CD14-positive monocyte (primary cell): ENCODE measurements around the gene AXL. TPM values are rescaled to one million over a fixed set of nuclear protein-coding genes. Genes with fewer than 3 reads are reported as not detected.

Source experiments
- DNase-seq, 3 donors: peaks; one replicate each; pipeline ENCODE4 v3.0.0-alpha.2; 2011 to 2022
- H2AFZ ChIP-seq: 2 replicates; pipeline ENCODE4 v1.6.0; 2012; ENCODE audit warnings: mild to moderate bottlenecking, low read depth, low read length, inconsistent platforms; ENCODE audit not compliant: insufficient read depth, poor library complexity, severe bottlenecking
- H3K27ac ChIP-seq, 2 donors: 1 replicate in 1 of 2; 2 replicates in 1 of 2; pipeline ENCODE4 v1.5.1; 2012 to 2013; ENCODE audit warnings: low read length in 2 of 2, control low read depth in 1 of 2, inconsistent platforms in 1 of 2, low read depth in 1 of 2, mild to moderate bottlenecking in 1 of 2
- H3K27me3 ChIP-seq, 2 donors: one replicate each; pipeline versions ENCODE4 v1.6.0 to v1.6.1; 2011 to 2013; ENCODE audit warnings: low read length in 2 of 2; ENCODE audit not compliant: control insufficient read depth in 2 of 2, insufficient read depth in 2 of 2
- H3K36me3 ChIP-seq, 2 donors: replicated peaks in 1 of 2; 1 replicate in 1 of 2; 2 replicates in 1 of 2; pipeline versions ENCODE4 v1.5.1 to v1.6.1; 2012 to 2013; ENCODE audit warnings: low read length in 2 of 2, control low read depth in 1 of 2, inconsistent platforms in 1 of 2, mild to moderate bottlenecking in 1 of 2; ENCODE audit not compliant: insufficient read depth in 2 of 2, control insufficient read depth in 1 of 2
- H3K4me1 ChIP-seq, 2 donors: 1 replicate in 1 of 2; 2 replicates in 1 of 2; pipeline versions ENCODE4 v1.5.1 to v1.6.1; 2012 to 2013; ENCODE audit warnings: low read length in 2 of 2, control low read depth in 1 of 2, inconsistent platforms in 1 of 2, mild to moderate bottlenecking in 1 of 2, moderate library complexity in 1 of 2; ENCODE audit not compliant: insufficient read depth in 2 of 2, control insufficient read depth in 1 of 2
- H3K4me2 ChIP-seq: replicated peaks from 2 replicates; pipeline ENCODE3; 2012; ENCODE audit warnings: low read length, moderate library complexity, mild to moderate bottlenecking; ENCODE audit not compliant: poor library complexity, severe bottlenecking; ENCODE audit errors: extremely low read depth
- H3K4me3 ChIP-seq, 3 experiments: fragments of 200-600 bp in 1 of 3; sonication (generic) in 1 of 3; replicated peaks in 1 of 3; 1 replicate in 2 of 3; 2 replicates in 1 of 3; pipeline ENCODE4 v1.5.1; 2011 to 2013; ENCODE audit warnings: low read length in 3 of 3, mild to moderate bottlenecking in 3 of 3, control low read depth in 2 of 3, low read depth in 2 of 3, inconsistent platforms in 1 of 3, moderate library complexity in 1 of 3
- H3K79me2 ChIP-seq: 2 replicates; pipeline ENCODE4 v1.6.0; 2012; ENCODE audit warnings: mild to moderate bottlenecking, control low read depth, inconsistent platforms, low read length, moderate library complexity; ENCODE audit not compliant: insufficient read depth
- H3K9ac ChIP-seq: 2 replicates; pipeline ENCODE4 v1.6.0; 2017; ENCODE audit warnings: low read length, mild to moderate bottlenecking; ENCODE audit not compliant: insufficient read depth, poor library complexity, severe bottlenecking
- H3K9me3 ChIP-seq, 2 donors: replicated peaks in 1 of 2; 1 replicate in 1 of 2; 2 replicates in 1 of 2; pipeline versions ENCODE4 v1.5.1 to v1.6.1; 2012 to 2013; ENCODE audit warnings: low read length in 2 of 2, control low read depth in 1 of 2; ENCODE audit not compliant: control insufficient read depth in 1 of 2, insufficient read depth in 1 of 2
- H4K20me1 ChIP-seq: 2 replicates; pipeline ENCODE4 v1.6.0; 2012; ENCODE audit warnings: mild to moderate bottlenecking, low read length, control low read depth, moderate library complexity; ENCODE audit not compliant: insufficient read depth
- H3K27ac Mint-ChIP-seq, 7 donors: one replicate each; pipeline ENCODE4 v1.8.0; 2020; ENCODE audit warnings: mild to moderate bottlenecking in 7 of 7, mixed read lengths in 7 of 7, moderate library complexity in 6 of 7, inconsistent platforms in 2 of 7
- H3K27me3 Mint-ChIP-seq, 3 donors: one replicate each; pipeline ENCODE4 v1.8.0; 2021 to 2022; ENCODE audit warnings: low read depth in 3 of 3, mild to moderate bottlenecking in 3 of 3, mixed read lengths in 3 of 3, moderate library complexity in 3 of 3, inconsistent platforms in 1 of 3
- H3K36me3 Mint-ChIP-seq, 2 donors: one replicate each; pipeline ENCODE4 v1.8.0; 2020; ENCODE audit warnings: mixed read lengths in 2 of 2, inconsistent platforms in 1 of 2, mild to moderate bottlenecking in 1 of 2
- H3K4me1 Mint-ChIP-seq: one replicate; pipeline ENCODE4 v1.8.0; 2020; ENCODE audit warnings: mild to moderate bottlenecking, mixed read lengths
- H3K4me3 Mint-ChIP-seq, 2 donors: one replicate each; pipeline ENCODE4 v1.8.0; 2020; ENCODE audit warnings: mild to moderate bottlenecking in 2 of 2, mixed read lengths in 2 of 2, moderate library complexity in 1 of 2
- H3K9me3 Mint-ChIP-seq, 7 donors: one replicate each; pipeline ENCODE4 v1.8.0; 2020 to 2022; ENCODE audit warnings: mixed read lengths in 7 of 7, mild to moderate bottlenecking in 6 of 7, moderate library complexity in 6 of 7, inconsistent platforms in 2 of 7
- CTCF ChIP-seq: fragments of 200-600 bp; IDR thresholded peaks from one replicate; pipeline ENCODE4 v1.8.0; 2022; ENCODE audit warnings: antibody characterized with exemption, mild to moderate bottlenecking
- whole genome bisulfite sequencing: methylation state at CpG from one replicate; pipeline ENCODE4 v1.1.5; 2013; ENCODE audit warnings: missing lambda C conversion rate; ENCODE audit not compliant: insufficient coverage; 5-methylcytosine and 5-hydroxymethylcytosine counted together
- intact Hi-C, 2 donors: fragments of 100-400 bp; cut with micrococcal nuclease; formaldehyde crosslinking; loops; one replicate each; pipeline versions ENCODE4 v1.15.0 to v1.15.1; 2023
- polyA plus RNA-seq, 3 donors: library from polyadenylated mRNA; depleted of rRNA in 1 of 3; unstranded in 2 of 3; stranded (reverse) in 1 of 3; fragments of 300-500 nt in 2 of 3; fragments of >200 nt in 1 of 3; fragmentation: Illumina TruSeq in 2 of 3; gene quantifications; 1 replicate in 2 of 3; 2 replicates in 1 of 3; pipeline ENCODE4 v1.2.3, GENCODE V29; 2012 to 2021

The AXL gene
- polyA plus RNA-seq, 3 donors = 0.05 to 0.07 TPM; not detected in 1

DNA sequence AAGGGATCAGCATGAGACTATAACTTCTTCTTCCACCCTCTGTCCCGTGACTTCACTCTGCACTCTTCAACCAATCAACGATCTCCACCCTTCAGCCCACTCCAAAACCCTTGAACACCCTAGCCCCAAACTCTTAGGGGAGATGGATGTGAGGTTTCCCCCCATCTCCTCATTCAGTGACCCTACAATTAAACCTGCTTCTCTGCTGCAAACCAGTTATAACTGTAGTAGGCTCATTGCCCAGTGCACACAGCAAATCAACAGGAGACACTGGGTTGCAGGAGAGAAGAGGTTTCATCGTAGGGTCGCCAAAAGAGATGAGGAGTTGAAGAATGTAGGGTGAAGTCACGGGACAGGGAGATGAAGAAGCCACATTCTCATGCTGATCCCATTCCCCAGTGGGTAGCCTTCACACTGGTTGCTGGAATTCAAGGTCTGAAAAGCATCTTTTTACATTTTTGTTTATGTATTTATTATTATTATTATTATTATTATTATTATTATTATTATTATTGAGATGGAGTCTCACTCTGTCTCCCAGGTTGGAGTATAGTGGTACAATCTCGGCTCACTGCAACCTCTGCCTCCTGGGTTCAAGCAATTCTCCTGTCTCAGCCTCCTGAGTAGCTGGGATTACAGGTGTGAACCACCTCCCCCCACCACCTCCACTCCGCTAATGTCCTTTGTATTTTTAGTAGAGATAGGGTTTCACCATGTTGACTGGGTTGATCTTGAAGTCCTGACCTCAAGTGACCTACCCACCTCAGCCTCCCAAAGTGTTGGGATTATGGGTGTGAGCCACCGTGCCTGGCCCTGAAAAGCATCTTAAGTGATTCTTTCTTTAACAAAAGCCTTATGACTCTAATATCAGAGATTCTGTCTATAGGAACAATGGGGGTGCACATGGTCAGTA is 31.8 kb upstream of the AXL start:
- Histone ChIP-seq H3K4me3 (no peak overlapping the region), H3K9me3 (no peaks in the 10 kb centered on the region), H3K27me3 (no peaks in the 10 kb centered on the region), H4K20me1 (no peaks in the 10 kb centered on the region), H3K36me3 (no peaks in the 10 kb centered on the region), H3K4me2 (no peak overlapping the region), H3K79me2 (no peaks in the 10 kb centered on the region), H3K9ac (no peak overlapping the region), H3K4me1 (peaks cover 5 to 9% of the 10 kb centered on the region in 2 donors), H3K27ac (no peak overlapping the region), H2AFZ (no peak overlapping the region)
- WGBS = no CpG with 5 or more reads among the region's 8 CpGs
- Mint-ChIP-seq H3K27ac (peak overlapping the region in 2 of 7 donors; percentile 12 to 18), H3K36me3 (no peaks in the 10 kb centered on the region), H3K9me3 (no peaks in the 10 kb centered on the region), H3K4me1 (peaks cover 12% of the 10 kb centered on the region), H3K4me3 (no peak overlapping the region), H3K27me3 (peaks cover 9 to 12% (median 9%) of the 10 kb centered on the region in 3 donors)
- TF ChIP-seq CTCF = no peak
- no peak for DNase-seq
- intact Hi-C loops = no loop called here

DNA sequence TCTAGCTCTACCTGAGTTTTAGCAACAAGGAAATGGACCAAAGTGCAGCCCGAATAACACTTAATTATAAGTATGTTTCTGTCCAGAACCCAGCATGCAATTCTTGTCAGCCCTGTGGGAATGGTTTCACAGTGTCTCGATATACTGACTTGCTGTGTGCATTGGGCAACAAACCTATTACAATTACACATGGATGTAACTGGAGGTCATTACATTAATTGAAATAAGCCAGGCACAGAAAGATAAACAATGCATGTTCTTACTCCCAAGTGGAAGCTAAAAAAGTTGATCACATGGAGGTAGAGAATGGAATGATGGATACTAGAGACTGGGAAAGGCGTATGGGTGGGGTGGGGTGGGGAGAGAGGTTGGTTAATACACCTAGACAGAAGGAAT is 31.1 kb upstream of the AXL start:
- H3K27me3 Mint-ChIP-seq = peaks cover 9 to 18% (median 16%) of the 10 kb centered on the region in 3 donors
- peaks cover 0 to 2% of the 10 kb centered on the region in 2 donors for H3K36me3 Mint-ChIP-seq
- no peak for TF ChIP-seq CTCF
- Histone ChIP-seq H3K4me2 (no peak overlapping the region), H3K4me1 (peaks cover 12 to 15% of the 10 kb centered on the region in 2 donors), H3K9ac (no peak overlapping the region), H3K27me3 (peaks cover 0 to 4% of the 10 kb centered on the region in 2 donors), H3K79me2 (no peaks in the 10 kb centered on the region), H2AFZ (no peak overlapping the region), H3K4me3 (no peak overlapping the region), H4K20me1 (no peaks in the 10 kb centered on the region), H3K27ac (no peak overlapping the region), H3K36me3 (no peaks in the 10 kb centered on the region), H3K9me3 (no peaks in the 10 kb centered on the region)
- no peaks in the 10 kb centered on the region for H3K9me3 Mint-ChIP-seq
- no peak overlapping the region for H3K4me3 Mint-ChIP-seq
- DNase-seq = no peak
- intact Hi-C loops = no loop called here
- H3K27ac Mint-ChIP-seq = peak overlapping the region in 1 of 7 donors; percentile 54
- 90% methylated on average over 2 of the region's 3 CpGs for WGBS
- H3K4me1 Mint-ChIP-seq = peaks cover 18% of the 10 kb centered on the region
